ENCODE results near the gene EPB41L5. TPM values are rescaled to one million over a fixed set of nuclear protein-coding genes. Genes with fewer than 3 reads are reported as not detected.

EPB41L5 gene
- total and polyA plus RNA-seq, 10 of the 15 experiments (the other 5 are each of a cell fraction or from before 2014, with no cell fraction given): 2.1 to 20.4 (median 8.2) TPM

DNA sequence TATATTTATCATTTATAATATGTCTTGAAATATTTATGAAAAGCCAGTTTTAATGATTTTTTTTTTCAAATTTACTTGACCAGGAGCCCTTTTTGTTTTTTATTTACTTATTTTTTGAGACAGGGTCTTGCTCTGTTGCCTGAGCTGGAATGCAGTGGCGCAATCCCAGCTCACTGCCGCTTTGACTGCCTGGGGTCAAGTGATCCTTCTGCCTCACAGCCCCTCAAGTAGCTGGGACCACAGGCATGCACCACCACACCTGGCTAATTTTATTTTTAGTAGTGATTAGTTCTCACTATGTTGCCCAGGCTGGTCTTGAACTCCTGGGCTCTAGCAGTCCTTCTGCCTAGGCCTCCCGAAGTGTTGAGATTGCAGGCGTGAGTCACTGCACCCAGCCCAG lies 5.7 kb downstream of the EPB41L5 start (continued):
- TF ChIP-seq, protein P1, sequence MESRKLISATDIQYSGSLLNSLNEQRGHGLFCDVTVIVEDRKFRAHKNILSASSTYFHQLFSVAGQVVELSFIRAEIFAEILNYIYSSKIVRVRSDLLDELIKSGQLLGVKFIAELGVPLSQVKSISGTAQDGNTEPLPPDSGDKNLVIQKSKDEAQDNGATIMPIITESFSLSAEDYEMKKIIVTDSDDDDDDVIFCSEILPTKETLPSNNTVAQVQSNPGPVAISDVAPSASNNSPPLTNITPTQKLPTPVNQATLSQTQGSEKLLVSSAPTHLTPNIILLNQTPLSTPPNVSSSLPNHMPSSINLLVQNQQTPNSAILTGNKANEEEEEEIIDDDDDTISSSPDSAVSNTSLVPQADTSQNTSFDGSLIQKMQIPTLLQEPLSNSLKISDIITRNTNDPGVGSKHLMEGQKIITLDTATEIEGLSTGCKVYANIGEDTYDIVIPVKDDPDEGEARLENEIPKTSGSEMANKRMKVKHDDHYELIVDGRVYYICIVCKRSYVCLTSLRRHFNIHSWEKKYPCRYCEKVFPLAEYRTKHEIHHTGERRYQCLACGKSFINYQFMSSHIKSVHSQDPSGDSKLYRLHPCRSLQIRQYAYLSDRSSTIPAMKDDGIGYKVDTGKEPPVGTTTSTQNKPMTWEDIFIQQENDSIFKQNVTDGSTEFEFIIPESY (IDR thresholded peaks at IDR 0.05): no peak

- Histone ChIP-seq H3K4me2 (ENCODE audit: control insufficient read depth, insufficient read depth) (no peak overlapping the region), H3K79me2 (ENCODE audit: control insufficient read depth, insufficient read depth, low read length) (no peaks in the 10 kb centered on the region; the same call in none of the 2 replicates), H3K4me1 (ENCODE audit: control insufficient read depth, insufficient read depth, low read length) (no peaks in the 10 kb centered on the region), H2AFZ (ENCODE audit: control insufficient read depth, low read depth, low read length) (no peak overlapping the region), H4K20me1 (ENCODE audit: control insufficient read depth, insufficient read depth) (no peaks in the 10 kb centered on the region), H3K4me3 (no peak overlapping the region), H3K9me3 (replicated peaks; ENCODE audit: control insufficient read depth, insufficient read depth, low read length) (no peaks in the 10 kb centered on the region; the same call in 2 of the 3 replicates), H3K27me3 (replicated peaks in 1 of 2; ENCODE audit: control insufficient read depth in 2 of 2, insufficient read depth in 2 of 2, low read length in 1 of 2) (no peaks in the 10 kb centered on the region), H3K27ac (ENCODE audit: control insufficient read depth, insufficient read depth) (no peak overlapping the region), H3K36me3 (ENCODE audit: control insufficient read depth in 2 of 2, insufficient read depth in 2 of 2, low read length in 1 of 2) (no peaks in the 10 kb centered on the region; a peak in 2 of 4 replicates), H3K9ac (ENCODE audit: control insufficient read depth, insufficient read depth, low read length) (no peak overlapping the region)
- CTCF ChIA-PET: interaction anchor here (1.6 kb wide), 1 partner anchor 156 kb away, joined by 3 read pairs; no protein-coding TSS in a partner anchor
- intact Hi-C loops (cut with micrococcal nuclease; ENCODE audit: unreplicated experiment) (no loop called here), in situ Hi-C loops (cut with MboI) (no loop called here)
- no peak for FAIRE-seq
- POLR2A ChIA-PET: interaction anchor here (1.2 kb wide), 1 partner anchor 17 kb away, joined by 4 read pairs; no protein-coding TSS in a partner anchor
- no peak for ATAC-seq
- no peak for DNase-seq (ENCODE audit: low read depth, low spot score)
- BruUV-seq (replicated peaks): no TSS peak
- WGBS (ENCODE audit: insufficient coverage, insufficient replicate concordance, low lambda C conversion rate, missing lambda C conversion rate): 60% methylated on average over 1 of the region's 1 CpG
- RAD21 ChIA-PET (ENCODE audit: unreplicated experiment): interaction anchor here (1.1 to 1.2 kb wide), 2 partner anchors 154 to 318 kb away, joined by 3 read pairs; no protein-coding TSS in a partner anchor
- SMC1A ChIA-PET (ENCODE audit: uncharacterized antibody, unreplicated experiment): interaction anchor here (0.6 to 1.8 kb wide), 3 partner anchors 9 to 191 kb away, joined by 3 to 4 read pairs (median 3); no protein-coding TSS in a partner anchor
- TF ChIP-seq NBN (IDR thresholded peaks at IDR 0.05): no peak
- TF ChIP-seq KAT2A (conservative IDR thresholded peaks at IDR 0.05; ENCODE audit: control insufficient read depth, low read depth, low read length): no peak
- no peak for TF ChIP-seq IRF3 (IDR thresholded peaks at IDR 0.05)
- TF ChIP-seq CREB1 (IDR thresholded peaks at IDR 0.05; ENCODE audit: low read depth): no peak
- no peak for TF ChIP-seq ZBED1 (IDR thresholded peaks at IDR 0.05; ENCODE audit: borderline replicate concordance)
- TF ChIP-seq SMAD1 (IDR thresholded peaks at IDR 0.05; ENCODE audit: low read depth, partially characterized antibody): no peak
- TF ChIP-seq SUPT20H (IDR thresholded peaks at IDR 0.05; ENCODE audit: borderline replicate concordance, control insufficient read depth, low read depth, low read length): no peak
- TF ChIP-seq, protein P2, sequence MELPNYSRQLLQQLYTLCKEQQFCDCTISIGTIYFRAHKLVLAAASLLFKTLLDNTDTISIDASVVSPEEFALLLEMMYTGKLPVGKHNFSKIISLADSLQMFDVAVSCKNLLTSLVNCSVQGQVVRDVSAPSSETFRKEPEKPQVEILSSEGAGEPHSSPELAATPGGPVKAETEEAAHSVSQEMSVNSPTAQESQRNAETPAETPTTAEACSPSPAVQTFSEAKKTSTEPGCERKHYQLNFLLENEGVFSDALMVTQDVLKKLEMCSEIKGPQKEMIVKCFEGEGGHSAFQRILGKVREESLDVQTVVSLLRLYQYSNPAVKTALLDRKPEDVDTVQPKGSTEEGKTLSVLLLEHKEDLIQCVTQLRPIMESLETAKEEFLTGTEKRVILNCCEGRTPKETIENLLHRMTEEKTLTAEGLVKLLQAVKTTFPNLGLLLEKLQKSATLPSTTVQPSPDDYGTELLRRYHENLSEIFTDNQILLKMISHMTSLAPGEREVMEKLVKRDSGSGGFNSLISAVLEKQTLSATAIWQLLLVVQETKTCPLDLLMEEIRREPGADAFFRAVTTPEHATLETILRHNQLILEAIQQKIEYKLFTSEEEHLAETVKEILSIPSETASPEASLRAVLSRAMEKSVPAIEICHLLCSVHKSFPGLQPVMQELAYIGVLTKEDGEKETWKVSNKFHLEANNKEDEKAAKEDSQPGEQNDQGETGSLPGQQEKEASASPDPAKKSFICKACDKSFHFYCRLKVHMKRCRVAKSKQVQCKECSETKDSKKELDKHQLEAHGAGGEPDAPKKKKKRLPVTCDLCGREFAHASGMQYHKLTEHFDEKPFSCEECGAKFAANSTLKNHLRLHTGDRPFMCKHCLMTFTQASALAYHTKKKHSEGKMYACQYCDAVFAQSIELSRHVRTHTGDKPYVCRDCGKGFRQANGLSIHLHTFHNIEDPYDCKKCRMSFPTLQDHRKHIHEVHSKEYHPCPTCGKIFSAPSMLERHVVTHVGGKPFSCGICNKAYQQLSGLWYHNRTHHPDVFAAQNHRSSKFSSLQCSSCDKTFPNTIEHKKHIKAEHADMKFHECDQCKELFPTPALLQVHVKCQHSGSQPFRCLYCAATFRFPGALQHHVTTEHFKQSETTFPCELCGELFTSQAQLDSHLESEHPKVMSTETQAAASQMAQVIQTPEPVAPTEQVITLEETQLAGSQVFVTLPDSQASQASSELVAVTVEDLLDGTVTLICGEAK (IDR thresholded peaks at IDR 0.05; ENCODE audit: borderline replicate concordance): no peak
- TF ChIP-seq HDAC6 (IDR thresholded peaks at IDR 0.05; ENCODE audit: unreplicated experiment): no peak
- no peak for TF ChIP-seq SIN3A (IDR thresholded peaks at IDR 0.05; ENCODE audit: low read depth, low read length)
- TF ChIP-seq, protein P3, sequence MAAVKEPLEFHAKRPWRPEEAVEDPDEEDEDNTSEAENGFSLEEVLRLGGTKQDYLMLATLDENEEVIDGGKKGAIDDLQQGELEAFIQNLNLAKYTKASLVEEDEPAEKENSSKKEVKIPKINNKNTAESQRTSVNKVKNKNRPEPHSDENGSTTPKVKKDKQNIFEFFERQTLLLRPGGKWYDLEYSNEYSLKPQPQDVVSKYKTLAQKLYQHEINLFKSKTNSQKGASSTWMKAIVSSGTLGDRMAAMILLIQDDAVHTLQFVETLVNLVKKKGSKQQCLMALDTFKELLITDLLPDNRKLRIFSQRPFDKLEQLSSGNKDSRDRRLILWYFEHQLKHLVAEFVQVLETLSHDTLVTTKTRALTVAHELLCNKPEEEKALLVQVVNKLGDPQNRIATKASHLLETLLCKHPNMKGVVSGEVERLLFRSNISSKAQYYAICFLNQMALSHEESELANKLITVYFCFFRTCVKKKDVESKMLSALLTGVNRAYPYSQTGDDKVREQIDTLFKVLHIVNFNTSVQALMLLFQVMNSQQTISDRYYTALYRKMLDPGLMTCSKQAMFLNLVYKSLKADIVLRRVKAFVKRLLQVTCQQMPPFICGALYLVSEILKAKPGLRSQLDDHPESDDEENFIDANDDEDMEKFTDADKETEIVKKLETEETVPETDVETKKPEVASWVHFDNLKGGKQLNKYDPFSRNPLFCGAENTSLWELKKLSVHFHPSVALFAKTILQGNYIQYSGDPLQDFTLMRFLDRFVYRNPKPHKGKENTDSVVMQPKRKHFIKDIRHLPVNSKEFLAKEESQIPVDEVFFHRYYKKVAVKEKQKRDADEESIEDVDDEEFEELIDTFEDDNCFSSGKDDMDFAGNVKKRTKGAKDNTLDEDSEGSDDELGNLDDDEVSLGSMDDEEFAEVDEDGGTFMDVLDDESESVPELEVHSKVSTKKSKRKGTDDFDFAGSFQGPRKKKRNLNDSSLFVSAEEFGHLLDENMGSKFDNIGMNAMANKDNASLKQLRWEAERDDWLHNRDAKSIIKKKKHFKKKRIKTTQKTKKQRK (IDR thresholded peaks at IDR 0.05; ENCODE audit: low read depth, low read length): no peak
Measured at GRCh38 chr2:120020554-120020953, 7.7 kb downstream of the EPB41L5 start.

Measured in GM12878 (cell line).